HepG2 (cell line): ENCODE results near the gene ZFAND3.

Experiments used
- JUND ChIP-seq: sonication (generic); formaldehyde crosslinking; IDR thresholded peaks from 2 replicates; pipeline ENCODE4 v1.8.0; 2022; ENCODE audit warnings: mild to moderate bottlenecking, missing genetic modification reagents
- KDM1A ChIP-seq: IDR thresholded peaks from 2 replicates; pipeline ENCODE4 v1.6.1; 2016; ENCODE audit warnings: missing compliant biosample characterization
- NR3C1 ChIP-seq: sonication (generic); formaldehyde crosslinking; IDR thresholded peaks from 2 replicates; pipeline ENCODE4 v1.4.0; 2020; ENCODE audit warnings: missing genetic modification reagents
- RXRA ChIP-seq: sonication (generic); formaldehyde crosslinking; IDR thresholded peaks from 2 replicates; pipeline ENCODE4 v1.5.1; 2020; ENCODE audit warnings: missing genetic modification reagents
- ZNF263 ChIP-seq: sonication (generic); formaldehyde crosslinking; IDR thresholded peaks from 2 replicates; pipeline ENCODE4 v1.4.0; 2020; ENCODE audit warnings: missing genetic modification reagents
- ZNF350 ChIP-seq: sonication (generic); formaldehyde crosslinking; IDR thresholded peaks from 2 replicates; pipeline ENCODE4 v1.4.0; 2020; ENCODE audit warnings: mild to moderate bottlenecking, low read depth, missing genetic modification reagents, borderline replicate concordance
- ZSCAN21 ChIP-seq: sonication (generic); formaldehyde crosslinking; IDR thresholded peaks from 2 replicates; pipeline ENCODE4 v1.8.0; 2022; ENCODE audit warnings: mild to moderate bottlenecking, missing genetic modification reagents, moderate library complexity, borderline replicate concordance

DNA sequence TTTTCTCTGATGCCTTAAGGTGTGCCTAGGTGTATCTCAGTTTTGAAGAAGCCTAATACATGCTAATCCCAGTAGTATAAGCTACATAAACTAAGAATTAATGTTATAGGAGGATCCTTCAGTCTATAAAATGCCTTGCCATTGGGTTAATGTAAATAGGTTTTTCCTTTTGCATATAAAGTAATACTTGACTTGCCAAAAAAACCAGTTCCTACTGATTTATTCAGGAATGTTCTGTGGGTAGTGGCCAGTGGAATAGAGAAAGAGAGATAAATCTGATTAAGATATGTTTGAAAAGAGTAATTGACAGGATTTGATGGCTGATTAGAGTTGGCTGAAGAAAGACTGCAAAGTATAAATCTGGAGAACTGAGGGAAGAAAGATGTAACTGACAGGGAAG, 273.4 kb downstream of the ZFAND3 start:
- TF ChIP-seq JUND (CRISPR knock-in tag) (no peak), NR3C1 (no peak), ZNF350 (CRISPR knock-in tag) (no peak), ZNF263 (CRISPR knock-in tag) (no peak), KDM1A (CRISPR knock-in tag) (no peak), ZSCAN21 (CRISPR knock-in tag) (no peak), RXRA (CRISPR knock-in tag) (no peak)
